B cell (primary cell): ENCODE measurements around the gene GMCL2. TPM values are rescaled to one million over a fixed set of nuclear protein-coding genes. Genes with fewer than 3 reads are reported as not detected.

Source experiments
- ATAC-seq: fragments of 200-7000 bp; cut with Tn5 transposase; one replicate; pipeline ENCODE4 v1.10.0; 2021; ENCODE audit warnings: low read depth, mild to moderate bottlenecking, moderate number of reproducible peaks, moderate library complexity
- CTCF ChIA-PET: fragments of 350-600 bp; sonication (Branson Sonifier 250); formaldehyde crosslinking; loops from one replicate; lab custom pipeline; 2021; ENCODE audit warnings: antibody characterized with exemption, inconsistent platforms; lab: Charles Lee
- POLR2A ChIA-PET: fragments of 350-600 bp; sonication (Branson Sonifier 250); formaldehyde crosslinking; loops from one replicate; lab custom pipeline; 2021; ENCODE audit warnings: antibody characterized with exemption; lab: Charles Lee
- DNase-seq: peaks from one replicate; pipeline ENCODE4 v3.0.0; 2013
- H2AFZ ChIP-seq: 2 replicates; pipeline ENCODE4 v1.6.1; 2012; ENCODE audit warnings: mild to moderate bottlenecking, low read depth, low read length; ENCODE audit not compliant: insufficient read depth, poor library complexity, severe bottlenecking
- H3K27ac ChIP-seq, 2 donors: 1 replicate in 1 of 2; 2 replicates in 1 of 2; pipeline ENCODE4 v1.5.1; 2012 to 2013; ENCODE audit warnings: low read length in 2 of 2, mild to moderate bottlenecking in 2 of 2, moderate library complexity in 1 of 2
- H3K27me3 ChIP-seq, 4 experiments: fragments of 200-600 bp in 1 of 4; sonication (generic) in 1 of 4; replicated peaks in 1 of 4; 1 replicate in 2 of 4; 2 replicates in 2 of 4; pipeline versions ENCODE4 v1.6.1 to v1.7.0; 2013 to 2016; ENCODE audit warnings: low read length in 3 of 4, mild to moderate bottlenecking in 2 of 4, mixed read lengths in 1 of 4, moderate library complexity in 1 of 4; ENCODE audit not compliant: insufficient read depth in 4 of 4, control insufficient read depth in 3 of 4; ENCODE audit errors: control extremely low read depth in 1 of 4
- H3K36me3 ChIP-seq, 2 experiments: replicated peaks in 1 of 2; 1 replicate in 1 of 2; 2 replicates in 1 of 2; pipeline versions ENCODE4 v1.6.1 to v1.7.1; 2013; ENCODE audit warnings: low read length in 1 of 2; ENCODE audit not compliant: insufficient read depth in 2 of 2, control insufficient read depth in 1 of 2; ENCODE audit errors: control extremely low read depth in 1 of 2, extremely low read depth in 1 of 2
- H3K4me1 ChIP-seq, 2 donors: fragments of 200-600 bp in 1 of 2; sonication (generic) in 1 of 2; 1 replicate in 1 of 2; 2 replicates in 1 of 2; pipeline versions ENCODE4 v1.5.1 to v1.6.1; 2013 to 2017; ENCODE audit warnings: low read length in 2 of 2; ENCODE audit not compliant: control insufficient read depth in 2 of 2, insufficient read depth in 2 of 2
- H3K4me2 ChIP-seq: replicated peaks from 2 replicates; pipeline ENCODE3; 2012; ENCODE audit warnings: mild to moderate bottlenecking, low read depth, low read length; ENCODE audit not compliant: poor library complexity, severe bottlenecking
- H3K4me3 ChIP-seq, 5 experiments: fragments of 200-600 bp in 1 of 5; sonication (generic) in 1 of 5; 1 replicate in 3 of 5; 2 replicates in 2 of 5; pipeline versions ENCODE4 v1.5.1 to v1.7.0; 2011 to 2016; ENCODE audit warnings: low read length in 4 of 5, mild to moderate bottlenecking in 4 of 5, low read depth in 2 of 5, control low read depth in 1 of 5, moderate library complexity in 1 of 5; ENCODE audit not compliant: insufficient read depth in 1 of 5; ENCODE audit errors: control extremely low read depth in 1 of 5, extremely low read depth in 1 of 5
- H3K79me2 ChIP-seq: fragments of 200-600 bp; sonication (generic); one replicate; pipeline ENCODE4 v1.6.0; 2016; ENCODE audit warnings: low read length; ENCODE audit not compliant: control insufficient read depth, insufficient read depth
- H3K9ac ChIP-seq: fragments of 200-600 bp; sonication (generic); 2 replicates; pipeline ENCODE4 v1.6.1; 2017; ENCODE audit warnings: mild to moderate bottlenecking, low read length, moderate library complexity
- H3K9me3 ChIP-seq, 3 donors: one replicate each; pipeline versions ENCODE4 v1.6.1 to v1.7.1; 2013; ENCODE audit warnings: low read length in 2 of 3; ENCODE audit not compliant: control insufficient read depth in 2 of 3, insufficient read depth in 1 of 3; ENCODE audit errors: control extremely low read depth in 1 of 3
- H4K20me1 ChIP-seq: 2 replicates; pipeline ENCODE4 v1.6.0; 2012; ENCODE audit warnings: mild to moderate bottlenecking, low read length; ENCODE audit not compliant: insufficient read depth, control insufficient read depth, poor library complexity, severe bottlenecking
- H3K27ac Mint-ChIP-seq: one replicate; pipeline ENCODE4 v1.8.0; 2021; ENCODE audit warnings: mixed read lengths
- H3K27me3 Mint-ChIP-seq: one replicate; pipeline ENCODE4 v1.8.0; 2021; ENCODE audit warnings: mixed read lengths
- H3K4me1 Mint-ChIP-seq: one replicate; pipeline ENCODE4 v1.8.0; 2021; ENCODE audit warnings: mixed read lengths
- H3K4me3 Mint-ChIP-seq: one replicate; pipeline ENCODE4 v1.8.0; 2021; ENCODE audit warnings: mixed read lengths
- H3K9me3 Mint-ChIP-seq: one replicate; pipeline ENCODE4 v1.8.0; 2022; ENCODE audit warnings: mixed read lengths; ENCODE audit not compliant: insufficient read depth
- CTCF ChIP-seq: fragments of 200-600 bp; IDR thresholded peaks from one replicate; pipeline ENCODE4 v1.8.0; 2022; ENCODE audit warnings: antibody characterized with exemption, mild to moderate bottlenecking
- EZH2 ChIP-seq: IDR thresholded peaks from 2 replicates; pipeline ENCODE4 v1.6.1; 2012; ENCODE audit warnings: borderline replicate concordance, low read depth, mild to moderate bottlenecking, moderate library complexity, low read length; ENCODE audit not compliant: insufficient read depth, poor library complexity, severe bottlenecking
- WGBS: methylation state at CpG from one replicate; pipeline ENCODE4 v1.1.5; 2013; ENCODE audit warnings: missing lambda C conversion rate; ENCODE audit not compliant: insufficient coverage; 5-methylcytosine and 5-hydroxymethylcytosine counted together
- intact Hi-C: fragments of 100-400 bp; cut with micrococcal nuclease; formaldehyde crosslinking; loops from one replicate; pipeline ENCODE4 v1.10.0; 2022
- polyA plus RNA-seq: library from polyadenylated mRNA; depleted of rRNA; stranded (reverse); fragments of >200 nt; gene quantifications from 2 replicates; pipeline ENCODE4 v1.2.3, GENCODE V29; 2012
- total RNA-seq, 2 donors: library from RNA; stranded (reverse); fragments of 120-200 nt in 1 of 2; gene quantifications; 1 replicate in 1 of 2; 2 replicates in 1 of 2; pipeline versions ENCODE4 v1.2.3 to v1.2.4, GENCODE V29; 2013 to 2022

Gene GMCL2
- total and polyA plus RNA-seq, 2 donors (not counting 1 experiment from before 2014, with no cell fraction given): not detected

- H2AFZ ChIP-seq: no peak overlapping the region
- H3K9ac ChIP-seq: no peak overlapping the region
- Mint-ChIP-seq H3K4me1 (peaks cover 8% of the 10 kb centered on the region), H3K9me3 (no peaks in the 10 kb centered on the region), H3K27ac (no peak overlapping the region), H3K4me3 (no peak overlapping the region), H3K27me3 (no peaks in the 10 kb centered on the region)
- H4K20me1 ChIP-seq: peaks cover 7% of the 10 kb centered on the region
- H3K27ac ChIP-seq: no peak overlapping the region
- intact Hi-C loops: no loop called here
- H3K4me3 ChIP-seq: no peak overlapping the region
- POLR2A ChIA-PET: interaction anchor here (1.3 kb wide), 1 partner anchor 9 kb away, joined by 4 read pairs; no protein-coding TSS in a partner anchor
- 97% methylated on average over 12 of the region's 12 CpGs for WGBS
- H3K27me3 ChIP-seq: no peaks in the 10 kb centered on the region
- H3K4me1 ChIP-seq: no peaks in the 10 kb centered on the region
- CTCF ChIA-PET: interaction anchor here (0.9 to 4.6 kb wide), 5 partner anchors 8 to 62 kb away, joined by 3 to 35 read pairs (median 7); no protein-coding TSS in a partner anchor
- no peak overlapping the region for H3K4me2 ChIP-seq
- DNase-seq (no peak), ATAC-seq (no peak)
- TF ChIP-seq EZH2 (no peak), CTCF (no peak)
- H3K79me2 ChIP-seq: no peaks in the 10 kb centered on the region
- H3K36me3 ChIP-seq: peaks cover 0 to 37% of the 10 kb centered on the region in 2 experiments
- H3K9me3 ChIP-seq: no peaks in the 10 kb centered on the region
Measured at GRCh38 chr5:178137991-178138390, 49.2 kb downstream of the GMCL2 start.

GRCh38 chr5:178136990-178137389 is 50.2 kb downstream of the GMCL2 start:
- 95% methylated on average over 8 of the region's 10 CpGs for WGBS
- Histone ChIP-seq H3K9ac (no peak overlapping the region), H3K4me3 (no peak overlapping the region), H3K27ac (no peak overlapping the region), H3K4me1 (no peaks in the 10 kb centered on the region), H4K20me1 (peaks cover 7% of the 10 kb centered on the region), H3K9me3 (no peaks in the 10 kb centered on the region), H2AFZ (no peak overlapping the region), H3K79me2 (peaks cover under 1% of the 10 kb centered on the region), H3K27me3 (no peaks in the 10 kb centered on the region), H3K4me2 (no peak overlapping the region), H3K36me3 (peaks cover 0 to 28% of the 10 kb centered on the region in 2 experiments)
- H3K27me3 Mint-ChIP-seq: no peaks in the 10 kb centered on the region
- no peak for ATAC-seq
- no peak overlapping the region for H3K4me3 Mint-ChIP-seq
- H3K4me1 Mint-ChIP-seq: peaks cover 10% of the 10 kb centered on the region
- DNase-seq: no peak
- no peak for TF ChIP-seq EZH2
- TF ChIP-seq CTCF: no peak
- ChIA-PET POLR2A (no interaction called here), CTCF (interaction anchor here (1.2 to 4.6 kb wide), 4 partner anchors 9 to 61 kb away, joined by 3 to 35 read pairs (median 15); no protein-coding TSS in a partner anchor)
- H3K9me3 Mint-ChIP-seq: no peaks in the 10 kb centered on the region
- intact Hi-C loops: no loop called here
- H3K27ac Mint-ChIP-seq: no peak overlapping the region

Other genes starting within 250 kb of the GMCL2 start
- not detected in 2 replicates for gene PROP1, start 191.1 kb downstream of the GMCL2 start, total RNA-seq
- gene PROP1, start 191.1 kb downstream of the GMCL2 start, polyA plus RNA-seq: not detected in 2 replicates
- 47.2 and 48.7 TPM in 2 replicates for gene N4BP3, start 73.8 kb downstream of the GMCL2 start, total RNA-seq
- 13.3 and 18.3 TPM in 2 replicates for gene N4BP3, start 73.8 kb downstream of the GMCL2 start, polyA plus RNA-seq
- 52.7 and 53.9 TPM in 2 replicates for gene RMND5B, start 56.4 kb downstream of the GMCL2 start, total RNA-seq
- gene RMND5B, start 56.4 kb downstream of the GMCL2 start, polyA plus RNA-seq: 35.2 and 46.1 TPM in 2 replicates
- gene NHP2, start 33.5 kb downstream of the GMCL2 start, total RNA-seq: 62.1 and 66.0 TPM in 2 replicates
- 92.7 and 99.8 TPM in 2 replicates for gene NHP2, start 33.5 kb downstream of the GMCL2 start, polyA plus RNA-seq
- 70.6 and 75.1 TPM in 2 replicates for gene HNRNPAB, start 17.2 kb upstream of the GMCL2 start, total RNA-seq
- 25.1 and 35.0 TPM in 2 replicates for gene HNRNPAB, start 17.2 kb upstream of the GMCL2 start, polyA plus RNA-seq
- gene PHYKPL, start 45.4 kb upstream of the GMCL2 start, total RNA-seq: 263 and 275 TPM in 2 replicates
- gene PHYKPL, start 45.4 kb upstream of the GMCL2 start, polyA plus RNA-seq: 295 and 313 TPM in 2 replicates